ENCODE measurements around the gene ZNF185.
A peak's percentile ranks its signal among the peaks of the same experiment; 100 is the strongest.
"Not testable (repeated sequence)": the region's sequence is repeated elsewhere in the genome, so short reads cannot be mapped to it uniquely, and the experiment has no call there.

ZNF185 gene

DNA sequence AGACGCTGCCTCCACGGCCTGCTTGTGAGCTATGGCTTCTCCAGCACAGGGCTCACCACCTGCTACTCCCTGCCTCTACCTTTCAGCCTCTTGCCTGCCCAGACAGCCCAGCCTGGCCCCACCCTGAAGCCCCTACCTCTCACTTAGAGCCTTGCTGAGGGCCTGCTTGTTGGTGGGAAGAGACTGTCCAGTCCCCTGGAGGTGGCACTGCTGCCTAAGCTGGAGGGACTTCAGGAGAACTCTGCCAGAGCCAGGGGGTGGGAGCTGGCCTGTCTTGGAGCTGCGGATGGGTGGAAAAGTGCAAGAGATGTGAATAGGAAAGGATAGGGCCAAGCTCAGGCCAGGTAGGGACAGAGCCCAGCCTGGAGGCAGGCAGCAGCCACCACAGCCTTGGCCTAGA is 2.7 kb upstream of the ZNF185 start:
- DNase-seq (ENCODE audit: low read depth in 2 of 3, low spot score in 2 of 3), result no peak

DNA sequence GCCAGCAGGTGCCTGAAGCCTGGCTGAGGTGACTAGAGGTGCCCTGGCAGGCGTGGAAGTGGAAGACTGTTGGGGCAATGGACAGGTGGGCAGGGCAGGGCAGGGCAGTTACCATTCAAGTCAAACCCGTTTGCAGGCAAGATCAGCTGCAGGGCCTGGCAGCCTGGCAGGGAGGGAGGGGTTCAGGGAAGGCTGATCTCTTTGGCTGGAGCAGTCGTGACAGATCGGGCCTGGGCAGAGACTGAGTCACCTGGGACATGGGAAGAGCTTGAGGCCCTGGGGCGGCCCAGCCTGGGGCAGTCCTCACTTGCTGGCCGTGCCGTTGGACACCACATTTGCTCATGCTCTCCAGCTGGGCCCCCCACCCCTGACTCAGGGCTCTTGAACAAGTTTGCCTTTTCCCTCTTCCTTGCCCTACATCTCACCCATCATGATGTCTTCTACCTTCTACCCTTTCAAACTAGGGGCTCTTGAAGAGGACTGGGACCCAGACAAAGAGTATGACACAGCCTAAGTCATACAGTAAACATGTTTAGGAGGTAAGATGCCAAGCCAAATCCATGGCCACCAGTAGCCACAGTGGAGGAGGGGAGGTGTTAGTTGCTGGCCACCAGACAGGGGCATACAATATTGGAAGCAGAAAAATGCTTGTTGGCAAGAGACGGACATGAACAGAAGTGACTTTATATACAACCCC is 2.0 kb upstream of the ZNF185 start:
- DNase-seq (ENCODE audit: low read depth in 2 of 3, low spot score in 2 of 3), result no peak

DNA sequence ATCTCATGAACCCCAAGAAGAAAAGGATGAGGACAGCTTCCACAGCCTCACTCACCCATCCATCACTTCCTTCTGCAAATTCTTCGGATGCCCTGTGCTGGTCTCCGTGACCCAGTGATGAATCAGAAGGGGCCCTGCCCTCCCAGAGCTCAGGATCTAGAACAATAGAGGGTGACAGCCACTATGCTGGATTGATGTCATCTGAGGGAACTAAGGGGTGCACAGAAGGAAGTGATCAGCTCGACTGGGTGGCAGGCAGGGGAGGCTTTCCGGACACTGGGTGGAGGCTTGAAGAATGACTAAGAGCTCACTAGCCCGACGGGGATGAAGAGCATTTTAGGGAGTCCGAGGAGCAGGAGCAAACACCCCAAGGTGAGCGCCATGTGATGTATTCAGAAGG is 1.4 kb upstream of the ZNF185 start:
- no peak for DNase-seq (ENCODE audit: low read depth in 2 of 3, low spot score in 2 of 3)

DNA sequence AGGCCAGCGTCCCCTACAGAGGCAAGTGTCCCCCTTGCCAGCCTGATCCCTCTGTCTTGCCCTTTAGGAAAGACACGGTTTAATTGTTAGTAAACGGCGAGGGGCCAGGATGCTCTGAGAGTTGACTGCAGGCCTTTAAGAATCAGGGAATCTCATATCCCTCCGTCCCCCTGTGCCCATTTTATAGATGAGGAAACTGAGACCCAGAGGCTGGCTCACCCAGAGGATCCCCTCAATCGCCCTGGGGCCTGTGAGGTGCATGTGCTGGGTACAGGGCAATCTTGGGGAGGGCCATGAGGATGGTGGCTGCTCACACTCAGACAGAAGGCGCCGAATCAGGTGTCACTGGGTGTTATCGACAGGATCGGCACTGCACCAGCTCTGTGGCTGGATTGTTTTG is 575 bp downstream of the ZNF185 start:
- no peak for DNase-seq (ENCODE audit: low read depth in 2 of 3, low spot score in 2 of 3)

DNA sequence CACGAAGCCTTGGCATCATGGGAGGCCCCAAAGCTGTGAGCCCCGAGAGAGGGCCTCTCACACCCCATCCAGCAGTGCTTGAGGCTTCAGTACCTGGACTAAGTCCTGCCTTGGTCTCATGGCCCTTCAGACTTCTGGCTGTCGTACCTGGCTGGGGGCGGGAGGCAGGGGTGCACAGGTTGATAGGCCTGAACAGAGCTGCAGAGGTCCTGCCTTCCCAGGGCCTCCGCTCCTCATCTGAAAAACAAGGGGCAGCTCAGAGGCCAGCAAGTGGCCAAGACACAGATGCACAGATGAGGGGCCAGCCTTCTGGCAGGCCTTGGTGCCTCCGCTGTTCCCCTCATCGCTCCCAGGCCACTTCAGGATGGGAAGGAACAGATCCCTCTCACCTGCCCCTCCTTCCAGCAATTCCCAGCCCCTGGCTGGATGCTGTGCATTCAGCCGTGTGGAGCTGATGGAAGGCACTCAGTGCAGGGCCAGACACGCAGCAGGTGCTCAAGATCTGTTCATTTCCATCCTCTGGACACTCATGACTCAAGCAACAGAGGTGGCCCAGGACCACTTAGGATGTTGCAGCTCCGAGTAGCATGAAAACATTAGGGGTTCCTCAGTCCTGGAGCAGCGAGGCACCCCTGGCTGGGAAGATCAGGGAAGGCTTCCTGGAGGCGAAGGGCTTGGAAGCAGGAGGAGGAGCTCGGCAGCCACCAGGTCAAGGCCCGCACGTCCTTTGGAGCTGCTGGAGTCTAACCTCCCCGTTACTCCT is 1.4 kb downstream of the ZNF185 start:
- no peak for DNase-seq (ENCODE audit: low read depth in 2 of 3, low spot score in 2 of 3)

GRCh38 chrX:152899874-152900719 is 2.2 kb downstream of the ZNF185 start:
- DNase-seq (ENCODE audit: low read depth in 2 of 3, low spot score in 2 of 3), result no peak

DNA sequence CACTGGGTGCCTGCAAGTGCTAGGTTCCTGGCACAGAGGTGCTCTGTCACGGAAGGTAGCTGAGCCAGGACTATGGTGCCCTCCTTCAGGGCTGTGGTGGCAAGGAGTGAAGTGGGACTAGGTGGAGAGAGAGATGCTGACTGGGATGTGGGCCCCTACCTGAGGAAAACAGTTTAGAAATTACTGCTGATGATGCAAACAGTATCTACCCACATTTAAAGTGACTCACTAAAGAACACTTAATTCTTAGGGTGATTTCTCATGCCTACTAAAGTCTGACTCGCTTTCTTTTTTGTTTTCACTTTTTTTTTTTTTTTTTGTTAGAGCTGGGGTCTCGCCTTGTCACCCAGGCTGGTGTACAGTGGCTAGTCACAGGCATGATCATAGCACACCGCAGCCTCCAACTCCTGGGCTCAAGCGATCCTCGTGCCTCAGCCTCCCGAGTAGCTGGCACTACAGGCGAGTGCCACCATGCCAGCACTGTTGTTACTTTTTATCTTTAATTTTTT is 3.1 kb downstream of the ZNF185 start:
- no peak for DNase-seq (ENCODE audit: low read depth in 2 of 3, low spot score in 2 of 3)

DNA sequence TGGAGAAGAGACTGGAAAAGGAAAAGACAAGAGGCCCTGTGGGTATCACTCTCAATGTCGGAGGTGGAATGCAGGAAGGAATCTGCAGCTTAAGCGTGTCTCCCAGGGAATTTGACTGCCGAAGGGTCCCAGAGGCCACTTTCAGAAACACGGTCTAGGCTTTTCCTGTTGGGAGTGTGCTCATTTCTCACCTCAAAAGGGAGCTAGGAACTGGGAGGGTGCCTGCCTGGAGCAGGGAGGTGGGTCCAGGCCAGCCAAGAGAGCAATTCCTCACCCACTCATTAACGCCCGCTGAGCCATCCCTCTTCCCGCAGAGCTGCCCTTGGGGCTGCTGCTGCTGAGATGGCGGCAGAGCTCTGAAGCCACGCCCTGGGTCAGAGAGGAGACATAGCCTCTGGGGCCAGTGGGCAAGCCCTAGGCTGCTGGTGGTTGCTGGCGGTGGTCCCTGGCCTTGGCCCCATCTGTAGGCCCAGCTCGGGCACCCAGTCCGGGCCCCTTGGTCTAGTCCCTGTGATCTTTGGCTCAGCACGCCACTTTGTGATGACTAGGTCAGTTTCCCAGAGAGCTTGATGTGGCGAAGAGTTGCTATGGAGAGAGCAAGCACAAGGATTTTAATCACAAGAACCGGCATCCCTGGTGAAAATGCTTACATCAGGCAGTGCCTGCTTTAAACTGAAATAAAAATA is 4.1 kb downstream of the ZNF185 start:
- no peak for DNase-seq (ENCODE audit: low read depth in 2 of 3, low spot score in 2 of 3)

- DNase-seq (ENCODE audit: low read depth in 2 of 3, low spot score in 2 of 3), result no peak
These were observed 4.6 kb downstream of the ZNF185 start for GRCh38 chrX:152902502-152902820.

GRCh38 chrX:152903589-152903988 is 5.7 kb downstream of the ZNF185 start:
- DNase-seq (ENCODE audit: low read depth in 2 of 3, low spot score in 2 of 3), result no peak

DNA sequence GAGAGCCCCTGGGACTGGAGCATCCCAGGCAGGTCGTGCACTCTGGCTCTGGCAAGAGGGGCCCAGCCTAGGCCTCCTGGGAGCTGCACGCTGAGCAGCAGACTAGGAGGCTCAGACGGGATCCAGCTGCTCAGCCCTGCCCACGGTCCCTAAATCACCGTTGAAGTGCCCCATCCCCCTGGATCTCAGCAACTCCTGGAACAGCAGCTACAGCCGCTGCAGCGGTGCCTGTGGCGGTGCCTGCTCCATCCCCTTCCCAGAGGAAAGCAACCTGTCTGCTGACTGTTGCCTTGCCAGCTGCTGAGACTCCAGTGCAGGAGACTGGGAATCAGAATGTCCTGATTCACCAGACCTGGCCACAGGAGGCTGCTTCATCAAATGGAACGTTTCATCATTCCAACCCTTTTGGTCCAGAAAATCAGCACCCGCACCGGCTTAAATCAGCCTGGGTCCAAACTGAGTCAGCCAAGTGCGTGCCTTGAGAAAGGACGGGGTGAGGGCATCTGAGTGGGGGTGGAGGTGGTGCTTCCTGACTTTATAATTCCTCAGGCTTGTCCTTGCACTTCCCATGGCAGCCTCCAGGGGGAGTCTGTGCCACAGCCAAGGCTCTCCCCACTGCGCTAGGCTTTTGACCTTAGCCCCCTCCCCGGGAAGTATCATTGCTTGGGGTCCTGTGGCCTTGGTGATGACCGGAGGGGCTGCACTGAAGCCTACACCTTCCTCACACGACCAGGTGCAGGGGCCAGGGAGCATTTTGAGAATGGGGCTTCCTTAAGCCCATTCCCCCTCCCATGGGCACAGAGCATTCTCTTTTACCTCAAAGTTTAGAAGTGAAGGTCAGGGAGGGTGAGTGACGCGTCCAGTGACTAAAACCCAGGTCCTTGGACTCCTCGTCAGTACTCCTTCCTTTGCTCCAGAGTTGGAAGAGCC is 6.5 kb downstream of the ZNF185 start:
- peak in 1 of 3 experiments; percentile 9 for DNase-seq (ENCODE audit: low read depth in 2 of 3, low spot score in 2 of 3)

DNA sequence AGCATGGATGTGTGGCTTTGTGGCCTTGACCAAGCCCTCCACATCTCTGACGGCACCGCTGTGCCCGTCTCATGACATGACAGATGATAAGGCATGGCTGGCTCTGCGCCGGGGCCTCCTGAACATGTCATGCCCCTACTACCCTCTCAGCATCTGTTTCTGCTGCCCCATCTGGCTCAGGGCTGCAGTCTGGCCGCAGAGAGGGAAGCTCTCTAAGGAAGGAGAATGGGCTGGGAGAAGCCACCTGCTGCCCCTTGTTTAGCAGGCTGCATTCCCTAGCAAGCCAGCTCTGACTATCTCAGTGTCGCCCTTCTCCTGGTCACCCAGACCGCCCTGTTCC is 7.2 kb downstream of the ZNF185 start:
- DNase-seq (ENCODE audit: low read depth in 2 of 3, low spot score in 2 of 3), result no peak

DNA sequence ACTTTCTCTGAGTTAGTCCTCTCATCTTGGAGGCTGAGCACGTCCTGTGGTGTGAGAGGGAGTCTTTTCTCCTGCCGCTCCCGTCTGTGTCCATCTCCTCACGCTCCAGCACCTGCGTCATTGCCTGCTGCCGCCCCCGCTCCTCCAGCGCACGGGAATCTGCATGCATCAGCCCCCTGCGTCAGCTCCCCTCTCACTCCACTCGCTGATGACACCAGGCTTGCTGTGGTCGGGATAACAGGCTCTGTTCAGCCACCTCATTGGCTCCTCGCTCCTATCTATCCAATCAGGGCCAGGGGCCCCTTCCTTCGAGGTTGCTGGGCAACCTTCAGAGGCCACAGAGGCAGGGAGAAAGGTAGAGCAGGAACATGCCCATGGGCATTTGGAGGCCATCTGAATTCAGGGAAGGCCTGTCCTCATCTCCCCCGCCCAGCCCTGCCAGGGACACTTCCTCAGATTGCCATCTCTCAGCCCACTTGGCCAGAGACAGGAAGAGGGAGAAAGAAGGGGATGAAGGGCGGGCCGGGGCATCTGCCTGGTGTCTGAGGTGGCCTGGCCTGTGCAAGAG is 9.3 kb downstream of the ZNF185 start:
- no peak for DNase-seq (ENCODE audit: low read depth in 2 of 3, low spot score in 2 of 3)

DNA sequence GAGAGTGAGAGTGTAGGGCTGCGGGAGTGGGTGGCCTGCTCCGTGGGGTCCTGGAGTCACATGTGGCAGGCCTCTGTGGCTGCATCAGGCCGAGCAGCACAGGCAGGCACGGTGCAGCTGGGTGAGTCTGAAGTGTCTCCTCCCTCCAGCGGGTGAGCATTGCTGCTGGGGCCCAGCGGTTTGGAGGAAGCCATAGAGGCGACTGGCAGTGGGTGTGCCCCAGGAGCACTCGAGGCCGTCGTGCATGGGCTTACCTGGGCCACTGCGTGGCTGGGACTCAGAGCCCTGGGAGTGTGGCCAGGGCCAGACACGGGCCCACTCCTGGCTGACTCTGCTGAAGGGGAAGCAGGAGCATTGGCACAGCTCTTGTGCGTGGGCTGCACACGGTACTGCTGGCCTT is 10.6 kb downstream of the ZNF185 start:
- no peak for DNase-seq (ENCODE audit: low read depth in 2 of 3, low spot score in 2 of 3)

GRCh38 chrX:152910018-152910417 is 12.2 kb downstream of the ZNF185 start:
- DNase-seq (ENCODE audit: low read depth in 2 of 3, low spot score in 2 of 3), result not testable (repeated sequence)

- no peak for DNase-seq (ENCODE audit: low read depth in 2 of 3, low spot score in 2 of 3)
These were observed 14.2 kb downstream of the ZNF185 start for GRCh38 chrX:152912106-152912505.

DNA sequence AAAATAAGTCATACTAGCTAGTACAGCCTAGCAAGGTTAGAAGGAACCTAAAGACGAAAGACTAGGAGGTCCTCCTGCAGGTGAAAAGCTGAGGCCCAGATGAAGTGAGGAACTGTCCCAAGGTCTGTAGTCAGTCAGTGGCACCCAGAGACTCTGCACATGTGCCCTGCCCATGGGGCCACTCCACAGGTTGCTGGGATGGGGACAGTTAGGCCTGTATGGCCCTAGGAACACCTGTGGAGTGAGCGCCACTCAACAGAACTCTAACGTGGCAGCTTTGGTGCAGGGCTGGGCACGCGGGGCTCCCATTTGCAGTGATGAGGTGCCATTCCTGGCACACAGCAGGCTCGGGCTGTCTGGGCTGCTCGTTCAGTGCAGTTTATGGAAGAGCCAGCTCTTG is 14.8 kb downstream of the ZNF185 start:
- DNase-seq (ENCODE audit: low read depth in 2 of 3, low spot score in 2 of 3), result no peak

DNA sequence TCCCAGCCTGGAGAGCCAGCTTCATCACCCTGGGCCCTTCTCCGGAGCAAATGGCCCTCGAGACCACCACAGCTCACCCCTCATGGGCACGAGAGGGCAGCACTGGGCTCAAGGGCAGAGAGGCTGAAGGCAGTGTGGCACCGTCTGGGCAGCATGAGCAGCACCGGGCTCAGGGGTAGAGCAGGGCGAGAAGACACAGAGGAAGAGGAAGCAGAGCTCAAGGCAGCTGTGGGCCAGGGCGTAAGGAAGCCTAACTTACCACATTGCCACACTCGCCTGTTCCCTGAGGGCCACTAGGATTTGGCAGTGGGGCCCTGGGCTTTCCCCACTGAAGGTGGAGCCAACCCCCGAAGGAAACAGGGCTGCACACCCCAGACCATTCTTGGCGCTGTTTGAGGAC is 15.5 kb downstream of the ZNF185 start:
- no peak for DNase-seq (ENCODE audit: low read depth in 2 of 3, low spot score in 2 of 3)

GRCh38 chrX:152913910-152914309 is 16.0 kb downstream of the ZNF185 start:
- no peak for DNase-seq (ENCODE audit: low read depth in 2 of 3, low spot score in 2 of 3)

Measured in activated CD8-positive, alpha-beta memory T cell treated with anti-CD3 and anti-CD28 coated beads for 48 hours (primary cell).